MG63 (cell line): ENCODE data around the gene AK3. TPM values are rescaled to one million over a fixed set of nuclear protein-coding genes. Genes with fewer than 3 reads are reported as not detected.

ENCODE experiments used
- DNase-seq: peaks from one replicate; pipeline ENCODE4 v3.0.0-alpha.2; 2020
- H3K27me3 ChIP-seq: fragments of 250-450 bp; sonication (Bioruptor Pico); 2 replicates; pipeline ENCODE4 v1.5.1; 2020; ENCODE audit warnings: mild to moderate bottlenecking, moderate library complexity
- H3K36me3 ChIP-seq: fragments of 250-450 bp; sonication (Bioruptor Pico); 2 replicates; pipeline ENCODE4 v1.5.1; 2020; ENCODE audit warnings: mild to moderate bottlenecking, moderate library complexity
- H3K4me3 ChIP-seq: fragments of 250-450 bp; sonication (Bioruptor Pico); 2 replicates; pipeline ENCODE4 v1.5.1; 2020; ENCODE audit warnings: mild to moderate bottlenecking, moderate library complexity
- H3K9me3 ChIP-seq: fragments of 250-450 bp; sonication (Bioruptor Pico); 2 replicates; pipeline ENCODE4 v1.5.1; 2020; ENCODE audit warnings: mild to moderate bottlenecking, moderate library complexity
- total RNA-seq: library from RNA; depleted of rRNA; stranded (reverse); fragments of >200 nt; shearing (Covaris generic); gene quantifications from 2 replicates; pipeline ENCODE4 v1.2.3, GENCODE V29; 2014; ENCODE audit warnings: low replicate concordance

The AK3 gene
- total RNA-seq, 1 experiment from 2014 or later: 13.9 TPM

DNA sequence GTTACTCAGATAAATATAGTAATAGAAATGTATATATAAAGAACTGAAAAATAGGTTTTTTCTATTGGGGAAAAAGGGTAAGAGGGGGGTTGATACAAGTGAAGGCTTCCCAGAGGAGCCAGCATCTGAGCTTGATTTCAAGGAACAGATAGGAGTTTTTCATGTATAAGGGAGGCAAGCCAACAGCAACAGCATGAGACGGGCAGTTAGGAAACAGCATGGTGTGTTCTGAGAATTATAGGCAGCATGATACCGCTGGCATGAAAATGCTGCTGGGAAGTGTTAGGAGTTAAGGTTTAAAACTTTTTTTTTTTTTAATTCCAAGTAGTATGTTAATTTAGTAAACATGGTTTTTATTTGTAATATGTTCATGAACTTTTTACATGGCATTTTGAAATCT is 52.0 kb downstream of the AK3 start:
- no peak for DNase-seq
- H3K4me3 ChIP-seq: no peak overlapping the region
- H3K27me3 ChIP-seq: no peaks in the 10 kb centered on the region
- no peaks in the 10 kb centered on the region for H3K9me3 ChIP-seq
- H3K36me3 ChIP-seq: no peaks in the 10 kb centered on the region

DNA sequence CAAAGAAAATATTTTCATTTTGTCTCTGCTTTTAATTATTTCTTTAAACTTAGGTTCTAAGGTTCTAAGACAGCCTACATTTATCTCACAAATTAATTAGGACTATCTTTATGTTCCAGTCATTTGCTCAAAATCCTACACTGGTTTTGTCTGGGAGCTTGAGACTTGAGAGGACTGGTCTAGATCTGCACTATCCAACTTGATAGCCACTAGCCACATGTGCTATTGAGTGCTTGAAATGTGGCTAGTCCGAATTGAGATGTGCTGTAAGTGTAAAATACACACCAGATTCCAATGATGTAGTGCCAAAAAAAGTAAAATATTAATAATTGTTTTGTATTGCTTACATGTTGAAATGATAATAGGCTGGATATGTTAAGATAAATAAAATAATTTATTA is 54.4 kb downstream of the AK3 start:
- H3K27me3 ChIP-seq: no peaks in the 10 kb centered on the region
- DNase-seq: no peak
- H3K36me3 ChIP-seq: no peaks in the 10 kb centered on the region
- H3K4me3 ChIP-seq: no peak overlapping the region
- no peaks in the 10 kb centered on the region for H3K9me3 ChIP-seq

DNA sequence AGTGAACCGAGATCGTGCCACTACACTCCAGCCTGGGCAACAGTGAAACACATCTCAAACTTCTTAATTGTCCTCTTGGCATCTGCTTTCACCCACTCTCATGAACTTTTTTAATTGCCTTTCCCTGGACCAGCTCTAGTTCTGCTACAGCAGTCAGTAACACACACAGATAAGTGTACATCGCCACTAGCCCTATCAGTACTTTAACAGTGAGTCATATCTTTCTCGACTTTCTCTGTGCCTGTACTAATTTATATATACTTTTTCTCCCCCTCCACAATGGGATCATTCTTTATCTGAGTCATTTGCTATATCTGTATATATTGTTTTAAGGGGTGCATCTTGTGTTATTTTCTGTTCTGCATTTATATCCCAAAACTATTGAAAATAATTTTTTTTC is 54.9 kb downstream of the AK3 start:
- Histone ChIP-seq H3K36me3 (no peaks in the 10 kb centered on the region), H3K4me3 (no peak overlapping the region), H3K9me3 (no peaks in the 10 kb centered on the region), H3K27me3 (no peaks in the 10 kb centered on the region)
- DNase-seq: no peak

DNA sequence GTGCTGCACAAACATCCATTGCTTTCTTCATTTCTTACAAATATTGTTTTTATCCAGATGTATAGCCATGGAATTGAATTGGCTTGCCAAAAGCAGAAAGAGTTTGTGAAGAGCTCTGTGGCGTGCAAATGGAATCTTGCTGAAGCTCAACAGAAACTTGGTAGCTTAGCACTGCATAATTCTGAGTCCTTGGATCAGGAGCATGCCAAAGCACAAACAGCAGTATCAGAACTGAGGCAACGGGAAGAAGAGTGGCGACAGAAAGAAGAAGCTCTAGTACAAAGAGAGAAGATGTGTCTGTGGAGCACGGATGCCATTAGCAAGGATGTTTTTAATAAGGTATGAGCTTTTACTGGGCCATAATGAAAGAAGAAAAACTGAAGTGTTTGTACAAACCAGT is 56.2 kb downstream of the AK3 start:
- Histone ChIP-seq H3K36me3 (no peaks in the 10 kb centered on the region), H3K9me3 (no peaks in the 10 kb centered on the region), H3K27me3 (no peaks in the 10 kb centered on the region), H3K4me3 (no peak overlapping the region)
- no peak for DNase-seq

DNA sequence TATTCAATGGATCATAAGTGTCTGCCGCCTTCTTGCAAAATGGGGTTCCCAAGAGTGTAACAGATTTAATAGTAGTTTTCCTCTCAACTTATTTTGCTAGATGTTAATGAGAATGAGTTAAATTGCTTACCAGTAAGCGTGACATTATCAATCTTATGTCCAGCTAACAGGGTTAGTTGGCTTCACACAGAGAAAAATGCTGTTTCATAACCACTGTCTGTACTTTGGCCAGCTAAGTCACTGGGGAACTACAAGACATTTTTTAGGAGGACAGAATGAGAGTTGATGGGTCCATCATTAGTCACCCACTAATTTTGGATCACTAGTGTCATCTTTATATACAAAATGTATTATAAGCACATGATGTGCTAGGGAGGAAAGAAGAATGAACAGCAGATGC is 60.3 kb downstream of the AK3 start:
- Histone ChIP-seq H3K36me3 (no peaks in the 10 kb centered on the region), H3K4me3 (peak overlapping the region; percentile 63), H3K27me3 (no peaks in the 10 kb centered on the region), H3K9me3 (no peaks in the 10 kb centered on the region)
- no peak for DNase-seq

DNA sequence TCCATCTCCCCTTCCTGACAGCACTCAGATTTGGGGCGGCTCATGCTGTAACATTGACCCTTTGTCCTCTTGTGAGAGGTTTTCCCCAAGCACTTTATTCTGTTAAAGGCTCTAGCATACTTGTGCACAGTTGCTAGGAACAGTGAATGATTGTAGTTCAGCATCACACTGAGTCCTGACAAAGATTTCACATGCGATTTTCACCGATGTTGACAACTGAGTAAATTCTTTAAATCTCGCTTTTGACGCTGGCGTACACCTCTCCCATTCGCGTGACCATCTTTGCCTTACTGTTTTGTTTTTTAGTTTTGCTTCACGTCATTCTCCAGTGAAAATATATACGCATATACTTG is 60.9 kb downstream of the AK3 start:
- H3K27me3 ChIP-seq: no peaks in the 10 kb centered on the region
- no peaks in the 10 kb centered on the region for H3K9me3 ChIP-seq
- H3K4me3 ChIP-seq: peak overlapping the region; percentile 63
- no peak for DNase-seq
- H3K36me3 ChIP-seq: no peaks in the 10 kb centered on the region

DNA sequence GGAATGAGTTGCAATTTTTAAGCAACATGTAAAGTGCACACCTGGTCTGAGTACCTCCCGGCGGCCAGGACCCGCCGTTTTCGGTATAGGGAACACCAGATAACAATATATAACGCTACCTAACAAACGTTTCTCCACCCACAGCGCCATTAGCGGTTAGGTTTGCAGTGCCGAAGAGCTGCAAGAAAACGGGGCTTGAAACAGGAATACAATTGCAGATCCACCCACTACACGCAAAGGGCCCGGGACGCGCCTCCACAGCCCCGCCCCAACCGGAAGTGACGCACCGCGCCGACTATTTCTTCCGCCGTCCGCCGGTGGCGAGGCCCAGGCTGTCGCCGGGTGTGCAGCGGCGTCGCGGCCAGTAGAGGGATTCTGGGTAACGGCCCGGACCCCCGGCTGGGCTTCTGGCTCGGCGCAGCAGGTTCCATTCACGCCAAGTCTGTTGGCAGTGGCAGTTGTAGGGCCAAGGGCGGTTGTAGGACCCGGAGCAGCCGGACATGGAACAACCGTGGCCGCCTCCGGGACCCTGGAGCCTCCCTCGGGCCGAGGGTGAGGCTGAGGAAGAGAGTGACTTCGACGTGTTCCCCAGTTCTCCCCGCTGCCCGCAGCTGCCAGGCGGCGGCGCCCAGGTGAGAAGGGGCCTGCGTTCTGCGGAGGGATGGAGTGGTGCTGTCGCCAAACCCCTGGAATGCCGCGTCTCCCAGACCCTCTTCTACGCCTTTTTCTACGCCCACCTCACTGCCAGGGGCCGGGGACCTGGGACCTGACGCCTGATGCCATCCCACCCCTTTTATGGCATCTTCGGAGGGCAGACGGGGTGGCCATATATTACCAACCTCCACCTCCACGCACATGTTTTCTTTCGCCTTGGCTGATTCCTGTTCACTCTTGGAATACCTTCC is 61.5 kb downstream of the AK3 start, which contains the start of gene CDC37L1:
Gene CDC37L1 (plus strand): TSS at position 302 of the 905 bp plus-strand sequence. CDS start 199 bp downstream, at position 501.
- no peaks in the 10 kb centered on the region for H3K27me3 ChIP-seq
- H3K9me3 ChIP-seq: no peaks in the 10 kb centered on the region
- peak within 1 kb of the TSS; percentile 63 for H3K4me3 ChIP-seq
- no peaks in the 10 kb centered on the region for H3K36me3 ChIP-seq
- peak; percentile 89 for DNase-seq

DNA sequence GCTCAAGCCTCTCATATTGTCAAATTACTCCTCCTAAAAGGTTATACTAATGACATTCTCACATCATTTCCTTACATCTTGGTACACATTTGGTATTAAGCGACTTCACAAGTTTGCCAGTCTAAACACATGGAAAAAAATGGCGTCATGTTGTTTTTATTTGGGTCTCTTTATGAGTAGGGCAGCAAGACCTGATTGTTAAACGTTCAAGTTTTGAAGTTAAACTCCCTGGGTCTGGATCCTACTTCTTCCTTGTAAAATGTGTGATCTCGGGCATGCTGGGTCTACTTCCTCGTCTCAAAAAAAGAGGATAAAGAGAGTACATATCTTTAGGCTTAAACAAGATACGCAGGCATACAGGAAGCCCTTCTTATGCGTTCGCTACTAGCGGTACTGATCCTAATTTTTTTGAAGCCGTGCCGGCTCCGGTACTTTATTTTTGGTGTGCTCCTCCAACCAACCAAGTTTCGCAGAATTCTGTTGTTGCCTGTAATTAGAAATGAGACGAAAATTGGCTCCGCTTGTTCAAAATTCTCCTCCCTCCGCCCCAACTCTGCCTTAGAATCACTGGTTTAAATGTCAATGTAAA is 62.2 kb downstream of the AK3 start:
- no peaks in the 10 kb centered on the region for H3K9me3 ChIP-seq
- no peak for DNase-seq
- H3K27me3 ChIP-seq: no peaks in the 10 kb centered on the region
- H3K36me3 ChIP-seq: no peaks in the 10 kb centered on the region
- peak overlapping the region; percentile 63 for H3K4me3 ChIP-seq

DNA sequence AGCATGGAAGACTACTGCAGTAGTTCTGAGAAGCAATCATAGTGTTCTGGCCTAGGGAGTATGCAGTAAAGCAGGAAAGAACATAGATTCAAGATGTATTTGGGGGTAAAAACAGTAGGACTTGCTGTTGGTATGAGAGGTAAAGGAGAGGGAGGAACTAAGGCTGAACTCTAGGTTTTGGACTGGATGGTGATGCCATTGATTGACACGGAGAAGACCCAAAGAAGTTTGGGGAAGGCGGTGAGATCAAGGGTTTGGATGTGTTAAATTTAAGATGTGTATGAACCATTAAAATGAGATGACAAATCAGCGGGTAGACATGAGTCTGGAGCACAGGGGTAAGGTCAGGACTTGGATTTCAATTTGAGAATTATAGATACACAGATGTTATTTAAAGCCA is 63.6 kb downstream of the AK3 start:
- Histone ChIP-seq H3K9me3 (no peaks in the 10 kb centered on the region), H3K27me3 (no peaks in the 10 kb centered on the region), H3K36me3 (no peaks in the 10 kb centered on the region), H3K4me3 (no peak overlapping the region)
- no peak for DNase-seq

DNA sequence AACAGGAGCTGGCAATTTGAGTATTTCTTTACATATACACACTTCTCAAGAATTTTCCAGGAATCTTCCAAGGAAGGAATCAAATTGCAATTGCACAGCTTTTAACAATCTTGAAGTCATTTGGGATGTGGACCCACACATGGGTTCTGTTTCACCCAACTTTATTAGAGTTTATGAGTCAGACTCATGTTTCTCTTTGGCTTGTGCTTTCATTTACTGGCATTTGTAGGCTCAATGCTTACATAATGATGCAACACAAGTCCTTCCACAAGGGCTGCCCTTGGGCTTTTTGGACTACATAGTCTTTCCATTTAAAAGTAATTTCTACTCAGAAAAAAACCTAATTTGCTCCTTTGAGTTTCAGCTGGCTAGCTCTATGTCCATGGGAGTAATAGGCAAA is 66.2 kb downstream of the AK3 start:
- Histone ChIP-seq H3K27me3 (no peaks in the 10 kb centered on the region), H3K4me3 (no peak overlapping the region), H3K36me3 (no peaks in the 10 kb centered on the region), H3K9me3 (no peaks in the 10 kb centered on the region)
- DNase-seq: no peak

DNA sequence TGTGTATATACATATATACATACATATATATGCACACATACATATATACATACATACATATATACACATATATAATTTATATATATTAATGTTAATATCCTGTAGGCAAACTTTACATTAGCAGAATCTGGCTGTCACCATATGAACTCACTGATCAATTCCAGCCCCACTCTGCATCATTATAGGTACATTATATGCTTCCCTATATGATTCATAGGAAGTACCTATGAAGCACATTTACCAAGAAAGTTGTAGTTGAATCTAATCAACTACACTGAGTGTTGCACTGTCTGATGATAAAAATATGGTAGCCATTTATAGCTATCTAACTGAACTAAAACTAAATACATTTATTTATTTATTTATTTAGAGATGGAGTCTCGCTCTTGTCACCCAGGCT is 69.3 kb downstream of the AK3 start:
- Histone ChIP-seq H3K27me3 (no peaks in the 10 kb centered on the region), H3K9me3 (no peaks in the 10 kb centered on the region), H3K36me3 (no peaks in the 10 kb centered on the region), H3K4me3 (no peak overlapping the region)
- DNase-seq: no peak

DNA sequence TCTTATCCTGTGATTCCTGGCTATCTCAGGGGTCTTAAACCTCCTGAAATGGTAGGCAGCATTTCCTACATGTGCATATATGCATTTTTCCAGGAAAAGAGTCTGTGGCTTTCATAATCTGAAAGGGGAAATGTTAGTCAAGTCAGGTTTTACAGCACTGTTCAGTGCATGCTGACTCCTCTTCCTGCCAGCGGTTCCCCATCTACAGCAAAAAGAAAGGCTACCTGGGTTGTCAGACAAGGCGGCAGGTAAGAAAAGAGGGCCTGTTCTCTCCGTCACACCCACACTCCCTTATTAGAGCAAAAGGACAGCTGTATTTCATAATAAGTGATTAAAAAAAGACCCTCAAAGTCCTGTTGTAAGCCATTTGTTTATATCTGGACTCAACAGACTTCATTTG is 70.4 kb downstream of the AK3 start:
- Histone ChIP-seq H3K9me3 (no peaks in the 10 kb centered on the region), H3K4me3 (no peak overlapping the region), H3K36me3 (no peaks in the 10 kb centered on the region), H3K27me3 (no peaks in the 10 kb centered on the region)
- DNase-seq: no peak

DNA sequence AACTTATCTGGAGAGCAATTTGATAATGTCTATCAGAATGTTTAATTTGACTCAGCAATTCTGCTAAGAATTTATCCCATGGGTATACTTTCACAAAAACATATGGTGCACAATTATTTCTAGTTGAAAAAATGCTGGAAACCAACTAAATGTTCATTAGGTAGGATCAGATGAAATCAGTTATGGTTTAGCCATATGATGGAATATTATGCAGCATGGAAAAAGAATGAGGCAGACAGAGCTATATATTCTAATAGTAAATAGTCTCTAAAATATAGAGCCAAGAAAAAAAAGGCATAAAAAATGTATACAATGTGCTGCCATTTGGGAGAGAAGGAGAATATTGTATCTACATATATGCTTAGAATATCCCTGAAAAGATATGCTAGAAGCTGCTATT is 71.1 kb downstream of the AK3 start:
- no peak for DNase-seq
- no peaks in the 10 kb centered on the region for H3K27me3 ChIP-seq
- no peaks in the 10 kb centered on the region for H3K9me3 ChIP-seq

DNA sequence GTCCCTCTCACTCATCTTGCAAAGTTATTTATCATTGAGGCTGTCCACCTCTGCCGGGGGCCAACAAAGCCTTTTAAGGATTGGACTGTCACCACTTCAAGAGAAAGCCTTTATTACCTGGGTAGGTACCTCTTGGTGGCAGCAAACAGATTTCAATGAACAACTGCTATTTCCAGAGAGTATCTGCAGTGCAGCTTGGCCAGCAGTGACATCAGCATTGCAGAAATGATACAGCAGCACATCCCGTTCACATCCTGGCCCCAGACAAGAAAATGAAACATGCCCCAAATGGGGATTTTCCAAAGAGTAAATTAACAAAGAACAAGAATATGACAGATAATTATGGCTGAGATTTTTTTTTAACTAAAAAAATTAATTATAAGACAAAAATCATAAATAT is 72.4 kb downstream of the AK3 start:
- H3K36me3 ChIP-seq: no peaks in the 10 kb centered on the region
- H3K4me3 ChIP-seq: no peak overlapping the region
- no peak for DNase-seq
- no peaks in the 10 kb centered on the region for H3K9me3 ChIP-seq
- H3K27me3 ChIP-seq: no peaks in the 10 kb centered on the region

More for the DNA sequence above, 71.1 kb downstream of the AK3 start:
- H3K4me3 ChIP-seq: no peak overlapping the region
- no peaks in the 10 kb centered on the region for H3K36me3 ChIP-seq

DNA sequence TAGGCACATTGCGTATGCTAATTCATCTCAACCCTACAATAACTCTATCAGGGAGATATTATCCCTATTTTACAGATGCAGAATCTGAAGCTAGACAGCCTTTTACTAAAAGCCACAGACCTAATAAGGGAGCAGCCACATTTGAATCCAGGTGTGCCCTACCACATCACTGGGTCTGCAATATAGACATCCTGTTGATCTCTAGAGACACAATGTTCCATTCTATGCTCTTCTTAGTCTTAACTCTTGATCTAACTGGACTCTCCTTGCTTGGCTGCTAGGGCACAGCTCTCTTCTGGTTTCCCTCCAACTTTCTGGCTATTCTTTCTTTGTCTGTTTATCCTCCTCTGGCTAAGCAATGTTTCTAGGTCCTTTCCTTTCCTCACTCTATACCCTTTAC is 73.3 kb downstream of the AK3 start:
- Histone ChIP-seq H3K4me3 (no peak overlapping the region), H3K36me3 (no peaks in the 10 kb centered on the region), H3K9me3 (no peaks in the 10 kb centered on the region), H3K27me3 (no peaks in the 10 kb centered on the region)
- DNase-seq: no peak

DNA sequence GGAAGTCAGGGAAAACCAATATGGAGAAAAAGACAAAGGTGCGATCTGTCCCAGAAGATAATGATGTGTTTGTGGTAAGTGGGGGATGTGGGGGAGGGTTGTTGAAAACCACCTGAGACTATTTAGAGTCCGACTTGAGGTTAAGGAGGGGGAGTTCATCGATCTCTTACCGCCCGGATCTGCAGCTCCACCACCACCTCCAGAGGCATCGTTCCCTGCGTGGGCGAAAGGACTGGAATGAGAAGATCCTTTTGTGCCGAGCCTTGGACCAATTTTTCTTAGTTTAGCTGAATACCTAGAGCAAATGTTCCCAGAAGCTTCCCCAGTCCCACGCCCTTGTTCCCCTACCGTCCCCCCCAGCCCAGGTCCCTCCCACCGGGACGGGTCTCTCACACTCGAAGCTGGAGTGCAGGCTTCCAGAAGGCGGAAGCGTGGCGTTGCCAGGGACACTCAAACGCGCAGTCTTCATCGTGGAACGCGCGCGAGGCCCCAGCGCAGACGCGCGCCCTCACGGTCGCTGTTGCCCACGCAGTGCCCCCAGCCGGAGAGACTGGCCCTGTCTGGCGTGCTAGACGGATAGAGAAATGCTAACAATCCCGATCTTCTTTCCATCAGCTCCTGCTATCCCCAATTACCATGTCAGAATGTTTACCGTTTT is 74.8 kb downstream of the AK3 start, which contains the start of gene SPATA6L:
Gene SPATA6L (minus strand): TSS at position 439 of the 658 bp plus-strand sequence. CDS start 230 bp downstream, at position 209.
- DNase-seq: peak; percentile 38
- Histone ChIP-seq H3K4me3 (peak within 1 kb of the TSS; percentile 40), H3K9me3 (no peaks in the 10 kb centered on the region), H3K27me3 (no peaks in the 10 kb centered on the region), H3K36me3 (no peaks in the 10 kb centered on the region)

DNA sequence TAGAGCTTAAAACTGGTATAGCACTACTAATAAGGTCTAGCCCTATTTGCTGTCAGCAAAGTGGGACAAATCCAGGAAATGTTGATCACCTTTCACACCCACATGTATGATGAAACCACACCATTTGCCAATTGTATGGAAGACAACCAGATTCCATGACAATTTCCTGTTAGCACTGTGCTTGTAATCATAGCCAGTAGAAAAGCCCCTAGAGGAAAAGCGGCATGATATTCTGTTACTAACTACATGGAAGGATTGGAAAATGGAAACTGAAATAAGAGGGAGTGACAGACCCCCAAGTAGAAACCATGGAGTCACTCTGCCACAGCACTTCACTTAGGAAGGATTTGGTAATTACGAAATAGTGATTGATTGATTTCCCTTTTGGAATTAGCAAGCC is 75.6 kb downstream of the AK3 start:
- Histone ChIP-seq H3K9me3 (no peaks in the 10 kb centered on the region), H3K4me3 (no peak overlapping the region)
- DNase-seq: no peak

More for the DNA sequence above, 75.6 kb downstream of the AK3 start:
- Histone ChIP-seq H3K27me3 (no peaks in the 10 kb centered on the region), H3K36me3 (no peaks in the 10 kb centered on the region)
